Measurements from ENCODE around the gene DSCAM.
"Not testable (repeated sequence)": the region's sequence is repeated elsewhere in the genome, so short reads cannot be mapped to it uniquely, and the experiment has no call there.

Gene DSCAM

GRCh38 chr21:40066221-40066620 is 780.7 kb downstream of the DSCAM start:
- no peak for DNase-seq

- DNase-seq: peak; percentile 72
Observed at GRCh38 chr21:40060083-40060677, 786.8 kb downstream of the DSCAM start.

GRCh38 chr21:40057331-40057730 is 789.6 kb downstream of the DSCAM start:
- DNase-seq: no peak

GRCh38 chr21:40056031-40056430 is 790.9 kb downstream of the DSCAM start:
- DNase-seq: no peak

GRCh38 chr21:40054403-40054802 is 792.6 kb downstream of the DSCAM start:
- DNase-seq: peak; percentile 76

- DNase-seq: no peak
Observed at GRCh38 chr21:40053007-40053406, 794.0 kb downstream of the DSCAM start.

- no peak for DNase-seq
Observed at GRCh38 chr21:40052276-40052675, 794.7 kb downstream of the DSCAM start.

- no peak for DNase-seq
Observed at GRCh38 chr21:40051801-40052200, 795.2 kb downstream of the DSCAM start.

- DNase-seq: no peak
Observed at GRCh38 chr21:40049931-40050290, 797.0 kb downstream of the DSCAM start.

GRCh38 chr21:40049031-40049930 is 797.7 kb downstream of the DSCAM start:
- DNase-seq: no peak

GRCh38 chr21:40047993-40048730 is 798.8 kb downstream of the DSCAM start:
- peak; percentile 54 for DNase-seq

GRCh38 chr21:40047211-40047610 is 799.7 kb downstream of the DSCAM start:
- no peak for DNase-seq

- no peak for DNase-seq
Observed at GRCh38 chr21:40043866-40044265, 803.1 kb downstream of the DSCAM start.

- no peak for DNase-seq
Observed at GRCh38 chr21:40043423-40043822, 803.5 kb downstream of the DSCAM start.

GRCh38 chr21:40041446-40041845 is 805.5 kb downstream of the DSCAM start:
- no peak for DNase-seq

GRCh38 chr21:40033156-40033782 is 813.7 kb downstream of the DSCAM start:
- not testable (repeated sequence) for DNase-seq

GRCh38 chr21:40029888-40030287 is 817.1 kb downstream of the DSCAM start:
- no peak for DNase-seq

GRCh38 chr21:40028393-40028792 is 818.6 kb downstream of the DSCAM start:
- not testable (repeated sequence) for DNase-seq

- DNase-seq: no peak
Observed at GRCh38 chr21:40021558-40022351, 825.2 kb downstream of the DSCAM start.

- no peak for DNase-seq
Observed at GRCh38 chr21:40020651-40021050, 826.3 kb downstream of the DSCAM start.

- no peak for DNase-seq
Observed at GRCh38 chr21:40018871-40019475, 828.0 kb downstream of the DSCAM start.

- DNase-seq: no peak
Observed at GRCh38 chr21:40016667-40017066, 830.3 kb downstream of the DSCAM start.

Data from NCI-H524 treated with DMSO at 0.1 percent for 48 hours (cell line).